Heart left ventricle (tissue), 16 donors: ENCODE results near the gene SYCP2L. TPM values are rescaled to one million over a fixed set of nuclear protein-coding genes. Genes with fewer than 3 reads are reported as not detected.
"Not testable (repeated sequence)": the region's sequence is repeated elsewhere in the genome, so short reads cannot be mapped to it uniquely, and the experiment has no call there.

Source experiments
- ATAC-seq, 4 donors: fragments of 200-7000 bp; cut with Tn5 transposase; one replicate each; pipeline ENCODE4 v1.9.1; 2020 to 2022; ENCODE audit warnings: moderate library complexity in 4 of 4, mild to moderate bottlenecking in 3 of 4, moderate number of reproducible peaks in 1 of 4
- DNase-seq, 5 donors: peaks; one replicate each; pipeline ENCODE4 v3.0.0-alpha.2; 2020
- H3K27ac ChIP-seq, 12 donors: fragments of 200-600 bp; sonication (generic) in 4 of 12; one replicate each; pipeline versions ENCODE4 v1.5.0 to v1.8.0; 2016 to 2022; ENCODE audit warnings: mild to moderate bottlenecking in 2 of 12
- H3K27me3 ChIP-seq, 9 donors: fragments of 200-600 bp; sonication (generic) in 2 of 9; one replicate each; pipeline versions ENCODE4 v1.5.1 to v1.8.0; 2016 to 2022; ENCODE audit warnings: mild to moderate bottlenecking in 3 of 9
- H3K36me3 ChIP-seq, 9 donors: fragments of 200-600 bp; sonication (generic) in 2 of 9; one replicate each; pipeline versions ENCODE4 v1.5.0 to v1.8.0; 2018 to 2022; ENCODE audit warnings: mild to moderate bottlenecking in 2 of 9
- H3K4me1 ChIP-seq, 12 donors: fragments of 200-600 bp; sonication (generic) in 4 of 12; one replicate each; pipeline versions ENCODE4 v1.5.0 to v1.8.0; 2016 to 2022; ENCODE audit warnings: mild to moderate bottlenecking in 3 of 12
- H3K4me3 ChIP-seq, 12 donors: fragments of 200-600 bp; sonication (generic) in 4 of 12; one replicate each; pipeline versions ENCODE4 v1.5.0 to v1.8.0; 2017 to 2022; ENCODE audit warnings: mild to moderate bottlenecking in 9 of 12, moderate library complexity in 4 of 12
- H3K9me3 ChIP-seq, 12 donors: fragments of 200-600 bp; sonication (generic) in 4 of 12; one replicate each; pipeline versions ENCODE4 v1.5.0 to v1.8.0; 2016 to 2022; ENCODE audit warnings: mild to moderate bottlenecking in 1 of 12
- CTCF ChIP-seq, 12 donors: fragments of 200-600 bp; sonication (generic) in 4 of 12; IDR thresholded peaks; one replicate each; pipeline versions ENCODE4 v1.5.0 to v1.8.0; 2018 to 2022; ENCODE audit warnings: antibody characterized with exemption in 12 of 12, mild to moderate bottlenecking in 5 of 12
- POLR2A ChIP-seq, 2 donors: fragments of 450-650 bp; IDR thresholded peaks; one replicate each; pipeline ENCODE4 v1.6.1; 2017; ENCODE audit warnings: antibody characterized with exemption in 2 of 2, mild to moderate bottlenecking in 2 of 2, moderate library complexity in 2 of 2
- WGBS, 4 donors: extraction: QIAGEN DNeasy Blood & Tissue Kit in 2 of 4; methylation state at CpG; one replicate each; pipeline versions ENCODE4 v1.1.5 to v1.1.7; 2013 to 2018; 5-methylcytosine and 5-hydroxymethylcytosine counted together
- intact Hi-C, 10 donors: fragments of 100-400 bp; cut with DNase I; formaldehyde crosslinking; loops; one replicate each; pipeline versions ENCODE4 v1.11.1 to v1.14.2; 2022
- polyA plus RNA-seq, 2 donors: library from polyadenylated mRNA; stranded (reverse); fragments of 200-250 nt; gene quantifications; one replicate each; pipeline ENCODE4 v1.2.3, GENCODE V29; 2013
- total RNA-seq, 9 donors: library from RNA; depleted of rRNA in 2 of 9; stranded (reverse); fragments of >200 nt in 2 of 9; fragmentation: NEBNext Ultra II Directional in 3 of 9; extraction: Animal tissue kit (Norgen Biotek cat#: 25700) in 3 of 9; gene quantifications; one replicate each; pipeline versions ENCODE4 v1.1.0 to v1.2.4, GENCODE V29; 2016 to 2023
- donor health status: ischemic (EF 13 %, LVEDD 7.1; RV severe dilation, severe dysfunction).
- donor health status: healthy with polysubstance abuse.
- donor health status: DM: no; HTN: yes; CAD: no.
- donor health status: DM: no; HTN: no; CAD: no.
- donor health status: ischemic (EF 25% LVEDD 6.9; RV normal size, moderate dysfunction).
- donor health status: ischemic (EF 25% LVEDD 5.7; RV mildly dilated, moderate dysfunction).
- donor health status: healthy.
- donor health status: DM: yes; HTN: yes; CAD: no.
- donor health status: ischemic (EF 35%, LVEDD 5.7; RV mildly dilated, moderate dysfunction).
- donor health status: nonischemic (EF 11% LVEDD 7.7; RV severe dilation, severe dysfunction).
- donor health status: DM: yes; HTN: yes; CAD: no.
- donor health status: PGD.
- donor health status: ischemic (EF 29% LVEDD 5.4; RV normal size, mild dysfunction).
- donor health status: nonischemic (EF 23%, LVEDD 6.1; RV moderate dilation, normal function).

Gene SYCP2L
- total and polyA plus RNA-seq, 11 donors: 0.10 to 1.3 (median 0.50) TPM; not detected in 1

GRCh38 chr6:10850728-10851127 is 36.1 kb upstream of the SYCP2L start:
- ATAC-seq: no peak
- no peak for TF ChIP-seq POLR2A (IDR thresholded peaks at IDR 0.05)
- TF ChIP-seq CTCF (IDR thresholded peaks at IDR 0.05): no peak
- WGBS, 4 donors: 76 to 88% (median 81%) methylated on average over 7 of the region's 7 CpGs

GRCh38 chr6:10852361-10852960 is 34.4 kb upstream of the SYCP2L start:
- WGBS, 4 donors: 69 to 73% (median 71%) methylated on average over 11 of the region's 11 CpGs
- DNase-seq: no peak
- Histone ChIP-seq H3K4me3 (no peak overlapping the region), H3K4me1 (no peaks in the 10 kb centered on the region), H3K27ac (no peak overlapping the region), H3K27me3 (no peaks in the 10 kb centered on the region), H3K36me3 (no peaks in the 10 kb centered on the region), H3K9me3 (peaks cover 0 to 19% (median 6%) of the 10 kb centered on the region in 12 donors)
- TF ChIP-seq POLR2A (IDR thresholded peaks at IDR 0.05) (no peak), CTCF (IDR thresholded peaks at IDR 0.05) (no peak)
- no peak for ATAC-seq
- intact Hi-C loops: no loop called here

More at GRCh38 chr6:10850728-10851127, 36.1 kb upstream of the SYCP2L start:
- Histone ChIP-seq H3K4me3 (no peak overlapping the region), H3K4me1 (no peaks in the 10 kb centered on the region), H3K36me3 (no peaks in the 10 kb centered on the region), H3K27me3 (no peaks in the 10 kb centered on the region), H3K27ac (no peak overlapping the region), H3K9me3 (peaks cover 0 to 19% (median 6%) of the 10 kb centered on the region in 12 donors)
- no peak for DNase-seq
- intact Hi-C loops: no loop called here

- WGBS, 4 donors: 69 to 78% (median 77%) methylated on average over 6 of the region's 6 CpGs
- H3K36me3 ChIP-seq, intact Hi-C loops, H3K4me3 ChIP-seq, H3K27me3 ChIP-seq, H3K4me1 ChIP-seq, ATAC-seq, H3K27ac ChIP-seq, DNase-seq: not testable (repeated sequence)
- H3K9me3 ChIP-seq: peaks cover 0 to 19% (median 6%) of the 10 kb centered on the region in 12 donors
These were observed 33.0 kb upstream of the SYCP2L start for GRCh38 chr6:10853849-10854300.

GRCh38 chr6:10854922-10855632 is 31.8 kb upstream of the SYCP2L start:
- WGBS, 4 donors: 77 to 87% (median 81%) methylated on average over 7 of the region's 7 CpGs
- no peak for DNase-seq
- no peak for ATAC-seq
- H3K27me3 ChIP-seq: no peaks in the 10 kb centered on the region
- H3K4me1 ChIP-seq: no peaks in the 10 kb centered on the region
- H3K27ac ChIP-seq: no peak overlapping the region
- H3K9me3 ChIP-seq: peaks cover 0 to 19% (median 6%) of the 10 kb centered on the region in 12 donors
- intact Hi-C loops: no loop called here
- no peaks in the 10 kb centered on the region for H3K36me3 ChIP-seq
- TF ChIP-seq CTCF (IDR thresholded peaks at IDR 0.05) (no peak), POLR2A (IDR thresholded peaks at IDR 0.05) (no peak)
- H3K4me3 ChIP-seq: no peak overlapping the region
